Ecto neural progenitor cell (in vitro differentiated cells): ENCODE measurements around the gene CPNE8.

Source experiments
- DNase-seq: peaks from one replicate; pipeline ENCODE4 v3.0.0-alpha.2; 2018; ENCODE audit warnings: low spot score

CPNE8 gene

GRCh38 chr12:38895446-38895845 is 9.9 kb downstream of the CPNE8 start:
- DNase-seq, result no peak

DNA sequence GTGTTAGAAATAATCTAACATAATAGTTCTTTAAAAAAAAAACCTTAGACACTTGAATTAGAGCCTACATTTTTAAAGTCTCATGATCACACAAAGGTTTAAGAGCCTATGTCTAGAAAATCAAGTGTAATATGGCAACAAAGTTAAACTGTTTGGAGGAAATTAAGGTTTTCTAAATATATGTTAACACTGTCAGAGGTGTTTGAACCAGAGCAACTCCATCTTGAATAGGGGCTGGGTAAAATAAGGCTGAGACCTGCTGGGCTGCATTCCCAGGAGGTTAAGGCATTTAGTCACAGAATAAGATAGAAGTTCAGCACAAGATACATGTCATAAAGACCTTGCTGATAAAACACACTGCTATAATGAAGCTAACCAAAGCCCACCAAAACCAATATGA is 12.4 kb downstream of the CPNE8 start:
- no peak for DNase-seq

DNA sequence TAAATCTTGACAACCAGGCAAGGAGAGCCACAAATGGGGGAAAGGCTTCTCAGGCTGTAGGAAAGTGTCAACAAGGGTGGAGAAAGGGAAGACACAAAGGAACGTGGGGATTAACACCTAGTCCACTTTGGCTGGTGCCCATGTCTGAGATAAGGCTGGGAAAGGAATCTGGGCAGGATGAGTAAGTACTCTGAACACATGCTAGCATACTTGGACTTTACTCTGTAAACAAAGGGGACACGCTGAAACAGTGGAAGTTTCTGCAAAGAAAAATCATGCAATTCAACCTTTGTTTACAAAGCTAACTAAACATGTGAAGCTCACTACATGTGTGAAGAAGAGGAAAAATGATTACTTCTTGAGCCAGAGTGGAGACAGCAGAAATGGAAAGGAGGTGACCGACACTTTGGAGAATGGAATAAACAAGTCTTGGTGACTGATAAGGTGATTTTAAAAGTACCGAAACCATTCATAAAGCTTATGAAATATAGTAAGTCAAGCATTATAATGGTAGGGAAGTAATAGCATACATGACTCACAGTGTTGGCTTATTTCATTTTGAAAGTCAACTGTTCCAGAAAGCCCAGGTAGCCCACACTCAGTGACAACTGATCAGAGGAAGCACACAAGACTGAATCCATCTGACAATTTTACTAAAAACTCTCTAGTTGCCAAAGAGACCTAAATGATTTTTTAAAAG is 13.2 kb downstream of the CPNE8 start:
- no peak for DNase-seq

DNA sequence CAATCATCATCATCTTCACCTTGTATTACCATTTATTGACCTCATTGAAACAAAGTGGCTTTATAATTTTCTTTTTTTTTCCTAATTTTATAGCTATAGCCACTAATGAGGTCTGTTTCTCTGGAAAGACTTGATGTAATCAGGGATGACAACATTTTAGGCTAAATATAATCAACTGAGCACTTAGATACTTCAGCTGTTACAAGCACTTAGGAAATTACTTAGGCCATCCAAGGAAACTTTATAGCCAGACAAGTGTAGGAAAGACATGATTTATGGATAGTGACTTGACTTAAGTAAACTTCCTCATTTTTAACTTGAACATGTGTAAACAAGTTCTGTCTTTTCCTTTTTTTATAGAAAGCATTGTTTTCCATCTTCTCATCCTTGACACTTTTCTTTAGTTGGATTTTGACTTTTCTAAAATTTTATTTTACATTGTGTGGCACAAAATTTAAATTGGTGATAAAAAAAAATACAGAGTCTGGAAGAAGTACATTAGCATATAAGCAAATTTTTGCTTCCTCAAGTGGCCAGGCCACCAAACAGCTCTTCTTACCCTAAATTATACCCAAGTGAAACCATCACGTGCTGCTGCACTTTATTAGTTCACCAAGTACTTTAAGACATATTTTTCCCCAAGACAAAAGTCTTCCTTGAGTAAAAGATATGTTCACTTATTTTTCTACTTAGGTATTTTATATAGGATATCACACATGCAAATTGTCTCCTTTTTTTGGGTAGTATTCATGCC is 15.1 kb downstream of the CPNE8 start:
- DNase-seq, result no peak

DNA sequence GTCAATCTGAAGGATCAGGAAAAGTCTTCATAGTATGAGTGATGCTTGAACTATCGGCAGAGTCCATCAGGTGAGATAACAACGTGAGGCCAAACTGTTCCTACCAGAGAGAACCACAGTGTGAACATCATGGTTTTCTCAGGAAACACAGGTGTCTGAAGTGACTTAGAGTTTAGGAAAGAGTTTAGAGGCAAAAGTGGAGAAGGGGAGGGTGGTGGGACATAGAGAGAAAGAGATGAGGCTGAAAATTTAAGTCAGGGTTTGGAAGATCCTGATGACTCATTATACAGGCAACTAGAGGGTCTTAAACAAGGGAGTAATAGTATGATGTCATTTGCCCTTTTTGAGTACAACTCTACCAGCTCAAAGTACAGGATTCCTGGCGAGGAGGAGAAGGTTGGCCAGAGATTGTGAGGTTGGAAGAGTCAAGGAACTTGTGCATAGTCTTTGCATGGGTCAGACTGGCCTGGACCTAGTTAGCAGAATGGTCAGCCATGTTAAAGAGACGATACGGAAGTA is 16.0 kb downstream of the CPNE8 start:
- no peak for DNase-seq

DNA sequence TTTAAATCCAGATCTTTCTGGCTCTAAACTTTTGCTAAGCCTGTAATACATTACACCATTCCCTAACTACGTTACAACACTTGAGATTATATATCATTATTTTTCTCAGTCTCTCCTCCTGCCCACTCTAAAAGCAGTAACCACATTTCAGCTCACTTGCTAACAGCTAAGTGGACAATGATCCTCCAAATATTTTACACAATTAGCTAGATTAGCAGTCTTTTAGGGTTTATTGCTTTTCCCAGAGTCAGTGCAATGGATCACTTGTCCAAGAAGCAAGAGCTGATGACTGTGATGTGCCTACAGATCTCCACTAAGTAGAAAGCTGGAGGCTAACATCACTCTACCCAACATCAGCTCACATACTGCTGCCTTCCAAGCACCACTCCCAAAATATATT is 17.6 kb downstream of the CPNE8 start:
- no peak for DNase-seq

DNA sequence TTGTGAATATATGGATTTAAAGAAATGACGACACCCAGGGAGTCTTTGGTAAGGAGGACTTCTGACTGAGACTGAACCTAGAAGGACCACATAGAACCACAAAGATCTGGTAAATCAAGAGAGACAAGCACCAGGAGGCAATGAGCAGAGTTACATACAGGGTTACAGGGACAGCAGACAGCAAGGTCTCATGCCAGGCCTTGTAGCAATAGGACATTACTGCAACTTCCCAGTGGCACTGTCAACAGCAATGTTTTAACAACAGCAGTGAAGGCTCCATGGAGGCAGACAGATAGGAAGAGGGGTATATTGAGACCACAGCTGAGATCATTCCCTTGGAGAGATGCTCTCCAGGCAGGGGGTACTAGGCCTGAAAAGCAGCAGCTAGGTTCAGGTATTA is 18.5 kb downstream of the CPNE8 start:
- no peak for DNase-seq

DNA sequence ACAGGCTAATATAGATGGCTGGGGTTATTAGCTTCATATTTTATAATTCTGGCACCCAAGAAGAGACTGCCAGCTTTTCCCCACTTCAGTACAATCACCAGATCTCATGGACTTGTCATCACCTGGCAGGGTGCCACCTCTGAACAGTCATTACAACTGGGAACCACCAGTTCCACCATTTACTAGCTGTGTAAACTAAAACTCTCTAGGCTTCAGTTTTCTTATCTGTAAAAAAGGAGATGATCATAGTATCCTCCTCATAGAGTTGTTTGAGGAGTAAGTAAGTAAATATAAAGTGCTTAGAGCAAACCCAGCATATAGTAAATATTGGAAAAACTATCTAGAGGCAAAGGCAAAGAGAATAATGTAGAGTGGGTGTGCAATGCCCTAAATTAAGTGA is 19.3 kb downstream of the CPNE8 start:
- no peak for DNase-seq

- no peak for DNase-seq
These were observed 20.7 kb downstream of the CPNE8 start for GRCh38 chr12:38884666-38885065.

- no peak for DNase-seq
These were observed 21.7 kb downstream of the CPNE8 start for GRCh38 chr12:38883629-38884134.

GRCh38 chr12:38880288-38880687 is 25.1 kb downstream of the CPNE8 start:
- DNase-seq, result no peak

DNA sequence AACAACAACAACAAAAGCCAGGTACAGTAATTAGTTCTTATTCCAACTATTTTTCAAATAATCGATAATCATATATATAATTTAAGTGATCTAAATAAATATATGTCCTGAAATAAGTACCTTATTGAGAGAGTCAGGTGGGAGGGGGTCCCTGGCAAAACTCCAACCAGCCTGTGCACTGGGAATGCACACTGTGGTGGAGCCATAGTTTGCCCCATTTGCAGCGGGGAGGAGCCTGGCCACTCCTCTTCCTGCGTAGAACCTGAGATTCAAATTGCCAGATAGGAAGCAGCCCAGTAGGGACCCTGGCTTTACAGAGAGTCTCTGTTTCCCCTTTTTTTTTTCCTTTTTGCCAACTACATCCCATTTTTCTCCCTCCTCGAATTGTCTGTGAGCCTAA is 26.4 kb downstream of the CPNE8 start:
- DNase-seq, result no peak

GRCh38 chr12:38878333-38878705 is 27.1 kb downstream of the CPNE8 start:
- no peak for DNase-seq

DNA sequence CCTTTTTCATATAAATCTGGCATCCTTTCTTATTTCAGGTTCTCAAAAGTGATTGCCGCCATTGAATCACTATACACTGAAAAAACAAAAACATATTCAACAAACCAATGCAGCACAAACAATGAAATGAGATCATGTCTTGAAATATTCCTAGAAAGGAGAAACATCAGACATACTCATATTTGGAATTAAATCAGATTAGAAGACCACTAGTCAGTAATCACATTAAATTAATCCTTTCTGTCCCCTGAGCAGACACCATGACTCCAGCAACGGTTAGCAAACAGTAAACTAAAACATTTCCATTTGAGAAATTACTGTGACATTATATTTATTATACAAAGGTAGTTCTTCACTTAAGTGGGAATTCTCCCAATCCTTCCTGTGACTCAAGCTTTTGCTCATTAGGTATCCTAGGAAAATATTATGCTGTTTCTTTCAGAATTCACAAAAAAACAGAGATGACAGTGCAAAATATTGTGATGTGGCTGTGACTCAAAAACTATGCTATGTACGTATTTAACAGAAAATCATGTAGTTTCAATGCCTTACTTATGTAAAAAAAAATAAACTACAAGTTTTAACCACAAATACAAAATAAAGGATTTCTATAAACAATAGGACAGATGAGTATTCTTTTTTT is 29.7 kb downstream of the CPNE8 start:
- DNase-seq, result no peak

GRCh38 chr12:38872561-38872960 is 32.8 kb downstream of the CPNE8 start:
- DNase-seq, result no peak

DNA sequence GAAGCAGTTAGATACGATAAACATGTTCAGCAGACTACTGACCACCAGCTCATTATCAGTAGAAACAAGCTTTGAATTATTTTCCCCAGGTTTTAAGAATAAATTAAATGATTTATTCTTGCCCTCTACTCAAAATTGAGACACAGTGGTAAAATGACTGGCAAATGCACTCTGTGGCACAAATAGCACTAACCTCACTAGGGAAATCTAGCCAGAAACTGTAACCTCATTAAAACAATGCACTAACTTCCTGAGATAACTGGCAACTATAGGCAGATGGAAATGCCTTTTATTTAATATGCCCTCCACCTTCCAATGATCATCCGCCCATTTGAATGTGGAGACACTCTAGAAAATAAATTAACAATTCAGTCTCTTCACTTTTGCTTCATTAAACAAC is 33.2 kb downstream of the CPNE8 start:
- DNase-seq, result no peak

- DNase-seq, result no peak
These were observed 36.4 kb downstream of the CPNE8 start for GRCh38 chr12:38869036-38869435.

DNA sequence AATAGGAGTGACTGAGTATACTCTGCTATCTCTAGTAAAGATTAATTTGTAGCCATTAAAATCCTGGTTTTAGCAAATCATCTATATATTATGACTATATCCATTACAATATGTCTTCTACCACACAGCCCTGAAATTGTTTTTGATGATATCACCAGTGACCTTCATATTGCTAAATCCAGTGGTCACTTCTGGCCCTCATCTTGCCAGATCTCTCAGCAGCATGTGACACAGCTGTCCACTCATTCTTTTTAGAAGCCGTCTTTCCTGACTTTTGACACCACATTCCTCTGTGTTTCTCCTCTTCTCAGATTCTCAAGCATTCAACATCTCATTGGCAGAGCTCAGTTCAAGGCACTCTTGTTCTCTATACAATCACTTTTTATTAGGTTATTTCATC is 54.9 kb downstream of the CPNE8 start:
- DNase-seq, result no peak

DNA sequence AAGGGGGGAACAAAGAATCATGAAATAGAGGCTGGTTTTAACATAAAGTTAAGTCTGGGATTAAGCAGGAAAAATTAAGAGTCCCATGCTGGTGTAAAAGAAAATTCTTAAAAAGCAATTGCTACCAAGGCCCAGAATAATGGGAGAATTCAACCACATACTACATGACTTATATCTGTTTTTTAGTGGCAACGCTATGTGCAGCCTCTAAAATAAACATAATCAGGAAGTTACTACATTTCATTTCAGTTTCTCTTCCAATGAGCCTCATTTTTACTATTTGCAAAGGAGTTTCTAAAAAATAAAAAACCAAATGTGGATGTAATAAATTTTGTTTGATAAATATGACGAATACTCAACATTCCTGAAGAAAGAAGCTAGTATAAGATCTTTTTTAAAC is 58.1 kb downstream of the CPNE8 start:
- no peak for DNase-seq

- no peak for DNase-seq
These were observed 61.1 kb downstream of the CPNE8 start for GRCh38 chr12:38844267-38844666.

- no peak for DNase-seq
These were observed 67.1 kb downstream of the CPNE8 start for GRCh38 chr12:38838056-38838850.

DNA sequence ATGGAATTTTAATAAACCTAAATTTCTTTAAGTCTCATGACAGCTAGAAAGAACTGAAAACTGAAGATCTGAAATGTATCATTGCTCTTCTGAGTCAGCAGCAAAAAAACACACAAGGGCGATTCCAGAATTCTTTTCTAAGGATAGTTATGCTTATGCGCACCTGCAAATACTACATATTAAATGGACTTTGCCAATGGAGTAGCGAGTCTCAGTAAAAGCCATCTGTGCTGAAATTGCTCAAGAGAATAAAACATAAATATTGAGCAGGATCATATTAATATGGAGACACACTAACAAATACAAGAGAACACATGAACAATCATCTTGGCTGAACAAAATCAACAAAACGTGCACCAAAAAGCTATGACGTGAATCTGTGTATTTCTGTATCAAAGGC is 73.7 kb downstream of the CPNE8 start:
- no peak for DNase-seq
